Measurements from ENCODE around the gene CDKL1.

Gene CDKL1

GRCh38 chr14:50403419-50403818 lies 6.7 kb upstream of the CDKL1 start:
- Histone ChIP-seq H3K4me3 (ENCODE audit: low read depth, low read length) (no peak overlapping the region), H3K27me3 (ENCODE audit: insufficient read depth, low read length) (no peaks in the 10 kb centered on the region), H3K27ac (ENCODE audit: low read depth, low read length) (no peak overlapping the region), H2AFZ (ENCODE audit: low read length, unreplicated experiment) (no peak overlapping the region), H3K36me3 (ENCODE audit: insufficient read depth, low read length) (no peaks in the 10 kb centered on the region), H3K79me2 (ENCODE audit: control insufficient read depth, insufficient read depth, low read length, unreplicated experiment) (no peaks in the 10 kb centered on the region), H3K4me1 (ENCODE audit: control insufficient read depth, insufficient read depth, low read length, unreplicated experiment) (peaks cover 17% of the 10 kb centered on the region)

- Histone ChIP-seq H3K27me3 (ENCODE audit: insufficient read depth, low read length) (no peaks in the 10 kb centered on the region), H3K4me3 (ENCODE audit: low read depth, low read length) (no peak overlapping the region), H3K36me3 (ENCODE audit: insufficient read depth, low read length) (no peaks in the 10 kb centered on the region), H3K79me2 (ENCODE audit: control insufficient read depth, insufficient read depth, low read length, unreplicated experiment) (no peaks in the 10 kb centered on the region), H2AFZ (ENCODE audit: low read length, unreplicated experiment) (no peak overlapping the region), H3K4me1 (ENCODE audit: control insufficient read depth, insufficient read depth, low read length, unreplicated experiment) (peaks cover 22% of the 10 kb centered on the region), H3K27ac (ENCODE audit: low read depth, low read length) (no peak overlapping the region)
These were observed 6.3 kb upstream of the CDKL1 start for GRCh38 chr14:50402965-50403364.

GRCh38 chr14:50400461-50400860 lies 3.8 kb upstream of the CDKL1 start:
- Histone ChIP-seq H2AFZ (ENCODE audit: low read length, unreplicated experiment) (no peak overlapping the region), H3K36me3 (ENCODE audit: insufficient read depth, low read length) (no peaks in the 10 kb centered on the region), H3K27ac (ENCODE audit: low read depth, low read length) (no peak overlapping the region), H3K4me3 (ENCODE audit: low read depth, low read length) (no peak overlapping the region), H3K27me3 (ENCODE audit: insufficient read depth, low read length) (no peaks in the 10 kb centered on the region), H3K4me1 (ENCODE audit: control insufficient read depth, insufficient read depth, low read length, unreplicated experiment) (peaks cover 31% of the 10 kb centered on the region), H3K79me2 (ENCODE audit: control insufficient read depth, insufficient read depth, low read length, unreplicated experiment) (peaks cover 4% of the 10 kb centered on the region)

GRCh38 chr14:50399251-50400032 lies 2.8 kb upstream of the CDKL1 start:
- Histone ChIP-seq H3K79me2 (ENCODE audit: control insufficient read depth, insufficient read depth, low read length, unreplicated experiment) (peaks cover 14% of the 10 kb centered on the region), H3K27ac (ENCODE audit: low read depth, low read length) (no peak overlapping the region), H3K4me1 (ENCODE audit: control insufficient read depth, insufficient read depth, low read length, unreplicated experiment) (peaks cover 41% of the 10 kb centered on the region), H3K36me3 (ENCODE audit: insufficient read depth, low read length) (no peaks in the 10 kb centered on the region), H3K4me3 (ENCODE audit: low read depth, low read length) (no peak overlapping the region), H2AFZ (ENCODE audit: low read length, unreplicated experiment) (no peak overlapping the region), H3K27me3 (ENCODE audit: insufficient read depth, low read length) (no peaks in the 10 kb centered on the region)

- no peak overlapping the region for H3K4me3 ChIP-seq (ENCODE audit: low read depth, low read length)
- H3K79me2 ChIP-seq (ENCODE audit: control insufficient read depth, insufficient read depth, low read length, unreplicated experiment): peaks cover 18% of the 10 kb centered on the region
- H3K4me1 ChIP-seq (ENCODE audit: control insufficient read depth, insufficient read depth, low read length, unreplicated experiment): peaks cover 45% of the 10 kb centered on the region
- no peaks in the 10 kb centered on the region for H3K27me3 ChIP-seq (ENCODE audit: insufficient read depth, low read length)
- H3K27ac ChIP-seq (ENCODE audit: low read depth, low read length): 0 out of 2 replicates have a peak overlapping the region, but pooled peaks have one; percentile 90
- no peaks in the 10 kb centered on the region for H3K36me3 ChIP-seq (ENCODE audit: insufficient read depth, low read length)
- H2AFZ ChIP-seq (ENCODE audit: low read length, unreplicated experiment): peak overlapping the region; percentile 76
These were observed 1.5 kb upstream of the CDKL1 start for GRCh38 chr14:50398189-50398580.

GRCh38 chr14:50397390-50398188 lies 908 bp upstream of the CDKL1 start:
- peak overlapping the region; percentile 90 for H3K27ac ChIP-seq (ENCODE audit: low read depth, low read length)
- H3K36me3 ChIP-seq (ENCODE audit: insufficient read depth, low read length): no peaks in the 10 kb centered on the region
- H3K4me1 ChIP-seq (ENCODE audit: control insufficient read depth, insufficient read depth, low read length, unreplicated experiment): peaks cover 45% of the 10 kb centered on the region
- no peaks in the 10 kb centered on the region for H3K27me3 ChIP-seq (ENCODE audit: insufficient read depth, low read length)
- H2AFZ ChIP-seq (ENCODE audit: low read length, unreplicated experiment): peak overlapping the region; percentile 76
- peak overlapping the region; percentile 100 for H3K4me3 ChIP-seq (ENCODE audit: low read depth, low read length)
- H3K79me2 ChIP-seq (ENCODE audit: control insufficient read depth, insufficient read depth, low read length, unreplicated experiment): peaks cover 18% of the 10 kb centered on the region

- Histone ChIP-seq H3K4me1 (ENCODE audit: control insufficient read depth, insufficient read depth, low read length, unreplicated experiment) (peaks cover 45% of the 10 kb centered on the region), H3K4me3 (ENCODE audit: low read depth, low read length) (peak overlapping the region; percentile 100), H2AFZ (ENCODE audit: low read length, unreplicated experiment) (peak overlapping the region; percentile 80)
These were observed 1.2 kb downstream of the CDKL1 start for GRCh38 chr14:50395448-50395847.

GRCh38 chr14:50394713-50395112 lies 2.0 kb downstream of the CDKL1 start:
- Histone ChIP-seq H3K4me3 (ENCODE audit: low read depth, low read length) (peak overlapping the region; percentile 100), H3K79me2 (ENCODE audit: control insufficient read depth, insufficient read depth, low read length, unreplicated experiment) (peaks cover 18% of the 10 kb centered on the region), H3K36me3 (ENCODE audit: insufficient read depth, low read length) (no peaks in the 10 kb centered on the region), H3K27me3 (ENCODE audit: insufficient read depth, low read length) (no peaks in the 10 kb centered on the region), H3K4me1 (ENCODE audit: control insufficient read depth, insufficient read depth, low read length, unreplicated experiment) (peaks cover 38% of the 10 kb centered on the region), H3K27ac (ENCODE audit: low read depth, low read length) (no peak overlapping the region), H2AFZ (ENCODE audit: low read length, unreplicated experiment) (no peak overlapping the region)

More at GRCh38 chr14:50395448-50395847, 1.2 kb downstream of the CDKL1 start:
- Histone ChIP-seq H3K27ac (ENCODE audit: low read depth, low read length) (peak overlapping the region; percentile 90; the same call in 1 of the 2 replicates), H3K36me3 (ENCODE audit: insufficient read depth, low read length) (no peaks in the 10 kb centered on the region), H3K27me3 (ENCODE audit: insufficient read depth, low read length) (no peaks in the 10 kb centered on the region), H3K79me2 (ENCODE audit: control insufficient read depth, insufficient read depth, low read length, unreplicated experiment) (peaks cover 18% of the 10 kb centered on the region)

GRCh38 chr14:50389668-50390441 lies 6.8 kb downstream of the CDKL1 start:
- Histone ChIP-seq H3K4me1 (ENCODE audit: control insufficient read depth, insufficient read depth, low read length, unreplicated experiment) (peaks cover 12% of the 10 kb centered on the region), H3K79me2 (ENCODE audit: control insufficient read depth, insufficient read depth, low read length, unreplicated experiment) (peaks cover 9% of the 10 kb centered on the region), H3K36me3 (ENCODE audit: insufficient read depth, low read length) (no peaks in the 10 kb centered on the region), H3K4me3 (ENCODE audit: low read depth, low read length) (no peak overlapping the region), H3K27ac (ENCODE audit: low read depth, low read length) (no peak overlapping the region), H2AFZ (ENCODE audit: low read length, unreplicated experiment) (no peak overlapping the region), H3K27me3 (ENCODE audit: insufficient read depth, low read length) (no peaks in the 10 kb centered on the region)

- Histone ChIP-seq H3K27me3 (ENCODE audit: insufficient read depth, low read length) (no peaks in the 10 kb centered on the region), H3K79me2 (ENCODE audit: control insufficient read depth, insufficient read depth, low read length, unreplicated experiment) (no peaks in the 10 kb centered on the region), H3K36me3 (ENCODE audit: insufficient read depth, low read length) (no peaks in the 10 kb centered on the region), H3K4me1 (ENCODE audit: control insufficient read depth, insufficient read depth, low read length, unreplicated experiment) (no peaks in the 10 kb centered on the region), H3K27ac (ENCODE audit: low read depth, low read length) (no peak overlapping the region), H2AFZ (ENCODE audit: low read length, unreplicated experiment) (no peak overlapping the region), H3K4me3 (ENCODE audit: low read depth, low read length) (no peak overlapping the region)
These were observed 8.3 kb downstream of the CDKL1 start for GRCh38 chr14:50388256-50388931.
